IgD-negative memory B cell (primary cell): ENCODE data around the gene ESR2. TPM values are rescaled to one million over a fixed set of nuclear protein-coding genes. Genes with fewer than 3 reads are reported as not detected.

Source experiments
- H3K27ac Mint-ChIP-seq, 3 donors: one replicate each; pipeline ENCODE4 v1.8.0; 2020 to 2022; ENCODE audit warnings: mild to moderate bottlenecking in 3 of 3, mixed read lengths in 3 of 3, moderate library complexity in 1 of 3
- H3K27me3 Mint-ChIP-seq: one replicate; pipeline ENCODE4 v1.8.0; 2021; ENCODE audit warnings: mixed read lengths
- H3K36me3 Mint-ChIP-seq: one replicate; pipeline ENCODE4 v1.8.0; 2020; ENCODE audit warnings: mild to moderate bottlenecking, mixed read lengths
- H3K4me1 Mint-ChIP-seq, 3 donors: one replicate each; pipeline ENCODE4 v1.8.0; 2020 to 2022; ENCODE audit warnings: mixed read lengths in 3 of 3, mild to moderate bottlenecking in 1 of 3
- H3K4me3 Mint-ChIP-seq, 4 donors: one replicate each; pipeline ENCODE4 v1.8.0; 2020 to 2022; ENCODE audit warnings: mild to moderate bottlenecking in 4 of 4, mixed read lengths in 4 of 4, moderate library complexity in 3 of 4
- H3K9me3 Mint-ChIP-seq, 3 donors: one replicate each; pipeline ENCODE4 v1.8.0; 2020 to 2021; ENCODE audit warnings: mixed read lengths in 3 of 3, mild to moderate bottlenecking in 1 of 3
- polyA plus RNA-seq: library from polyadenylated mRNA; unstranded; fragments of 300-500 nt; fragmentation: Illumina TruSeq; gene quantifications from one replicate; pipeline ENCODE4 v1.2.3, GENCODE V29; 2021

ESR2 gene
- polyA plus RNA-seq, 1 donor from 2014 or later, result 1.3 TPM

DNA sequence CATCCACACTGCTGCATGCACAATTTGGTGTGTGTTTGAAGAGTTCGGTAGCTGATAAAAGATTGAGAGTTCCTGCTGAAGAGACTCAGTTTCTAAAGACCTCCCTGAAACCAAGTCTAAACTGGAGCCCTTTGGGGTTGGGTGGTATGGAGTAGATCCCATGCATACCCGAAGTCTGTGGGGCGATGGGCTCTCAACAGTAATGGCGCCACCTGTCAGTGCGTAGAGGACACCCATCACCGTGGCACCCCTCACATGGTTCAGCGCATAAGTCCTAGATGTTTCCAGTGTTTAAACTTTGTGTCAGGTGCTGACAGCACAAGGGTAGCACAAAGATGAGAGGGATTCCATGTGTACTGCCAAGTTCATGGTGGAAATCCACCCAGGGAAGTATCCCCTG lies 85.9 kb downstream of the ESR2 start:
- Mint-ChIP-seq H3K4me1 (peaks cover 5 to 33% (median 28%) of the 10 kb centered on the region in 3 donors), H3K4me3 (no peak overlapping the region)

DNA sequence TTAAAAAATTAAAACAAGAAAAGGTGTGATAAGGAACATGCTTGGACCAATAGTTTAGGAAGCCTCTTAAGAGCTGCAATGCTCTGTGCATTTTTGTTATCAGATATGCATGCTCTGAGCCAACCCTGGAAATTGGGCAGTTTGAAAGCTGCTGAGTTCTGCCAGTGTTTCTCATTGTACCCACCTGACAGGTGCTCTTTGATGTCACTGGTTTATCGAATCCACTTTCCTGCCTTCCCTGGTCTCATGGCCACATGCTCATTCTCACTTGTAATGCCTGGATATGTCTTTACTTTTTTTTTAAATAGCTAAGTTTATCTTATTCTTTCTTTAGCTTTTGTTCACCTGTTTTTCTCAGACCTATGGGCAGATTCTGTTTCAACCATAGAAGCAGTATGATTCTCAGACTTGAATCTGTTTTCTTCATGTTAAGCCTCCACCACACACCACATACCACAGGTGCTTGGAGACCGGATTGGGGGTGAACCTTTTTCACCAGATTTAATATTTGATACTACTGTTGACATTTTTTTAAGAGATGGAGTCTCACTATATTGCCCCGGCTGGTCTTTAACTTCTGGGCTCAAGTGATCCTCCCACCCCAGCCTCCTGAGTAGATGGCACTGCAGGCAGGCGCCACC lies 90.7 kb downstream of the ESR2 start:
- peaks cover under 1% of the 10 kb centered on the region for H3K36me3 Mint-ChIP-seq
- no peaks in the 10 kb centered on the region for H3K27me3 Mint-ChIP-seq
- H3K4me3 Mint-ChIP-seq, result no peak overlapping the region
- H3K27ac Mint-ChIP-seq, result peak overlapping the region in 2 of 3 donors; percentile 61 to 94
- H3K9me3 Mint-ChIP-seq, result no peaks in the 10 kb centered on the region
- peaks cover 14 to 24% (median 16%) of the 10 kb centered on the region in 3 donors for H3K4me1 Mint-ChIP-seq

More for the DNA sequence above, 85.9 kb downstream of the ESR2 start:
- Mint-ChIP-seq H3K9me3 (no peaks in the 10 kb centered on the region), H3K27me3 (no peaks in the 10 kb centered on the region), H3K36me3 (peaks cover 3% of the 10 kb centered on the region), H3K27ac (peak overlapping the region in 1 of 3 donors; percentile 92)

DNA sequence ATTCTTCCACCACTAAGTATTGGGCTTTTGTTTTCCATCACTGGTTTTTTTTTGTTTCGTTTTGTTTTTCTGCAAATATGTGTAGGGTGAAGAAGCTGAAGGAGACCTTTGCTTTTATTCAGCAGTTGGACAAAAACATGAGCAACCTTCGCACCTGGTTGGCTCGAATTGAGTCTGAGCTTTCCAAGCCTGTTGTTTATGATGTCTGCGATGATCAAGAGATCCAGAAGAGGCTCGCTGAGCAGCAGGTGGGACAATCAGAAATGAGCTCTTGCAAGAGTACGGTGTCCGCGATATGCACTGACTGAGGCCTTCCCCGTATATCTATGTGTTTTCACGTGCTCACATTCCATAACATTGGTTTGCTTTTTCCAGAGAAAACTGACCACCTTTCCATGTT lies 91.5 kb downstream of the ESR2 start:
- peak overlapping the region; percentile 71 to 94 (median 80) for H3K27ac Mint-ChIP-seq
- H3K4me1 Mint-ChIP-seq, result peaks cover 17 to 30% (median 19%) of the 10 kb centered on the region in 3 donors
- no peaks in the 10 kb centered on the region for H3K27me3 Mint-ChIP-seq
- H3K4me3 Mint-ChIP-seq, result no peak overlapping the region
- no peaks in the 10 kb centered on the region for H3K9me3 Mint-ChIP-seq
- H3K36me3 Mint-ChIP-seq, result peaks cover 1% of the 10 kb centered on the region

DNA sequence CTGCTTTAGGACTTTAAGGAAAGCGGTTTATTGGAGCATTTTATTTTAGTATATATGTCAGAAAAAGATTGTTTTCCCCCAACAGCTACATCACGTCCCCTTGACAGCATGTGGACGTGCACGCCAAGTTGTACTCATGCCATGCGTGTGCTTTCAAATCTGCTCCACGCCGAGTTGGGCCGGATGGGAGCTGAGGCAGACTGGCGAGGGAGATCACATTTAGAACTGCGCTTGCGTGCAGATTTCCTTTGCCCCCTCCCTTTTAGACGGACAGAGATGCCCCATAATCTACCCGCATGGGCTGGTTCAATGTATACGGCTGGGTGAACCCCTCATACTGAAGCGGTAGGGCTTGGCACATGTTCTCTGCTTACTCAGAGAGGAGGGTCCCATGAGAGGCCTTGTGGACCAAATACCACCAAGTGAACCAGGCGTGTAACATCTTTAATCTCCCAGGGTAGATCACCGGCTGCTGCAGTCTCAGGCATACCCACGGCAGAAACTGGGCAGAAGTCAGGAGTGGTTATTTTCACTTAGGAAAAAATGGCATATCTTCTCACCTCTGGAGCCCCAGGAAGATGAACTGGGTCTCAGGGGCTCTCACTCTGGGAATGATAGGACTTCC lies 92.1 kb downstream of the ESR2 start:
- H3K27me3 Mint-ChIP-seq, result no peaks in the 10 kb centered on the region
- no peaks in the 10 kb centered on the region for H3K9me3 Mint-ChIP-seq
- H3K27ac Mint-ChIP-seq, result peak overlapping the region; percentile 71 to 94 (median 80)
- H3K4me3 Mint-ChIP-seq, result no peak overlapping the region
- H3K4me1 Mint-ChIP-seq, result peaks cover 21 to 35% (median 22%) of the 10 kb centered on the region in 3 donors
- H3K36me3 Mint-ChIP-seq, result peaks cover 1% of the 10 kb centered on the region

DNA sequence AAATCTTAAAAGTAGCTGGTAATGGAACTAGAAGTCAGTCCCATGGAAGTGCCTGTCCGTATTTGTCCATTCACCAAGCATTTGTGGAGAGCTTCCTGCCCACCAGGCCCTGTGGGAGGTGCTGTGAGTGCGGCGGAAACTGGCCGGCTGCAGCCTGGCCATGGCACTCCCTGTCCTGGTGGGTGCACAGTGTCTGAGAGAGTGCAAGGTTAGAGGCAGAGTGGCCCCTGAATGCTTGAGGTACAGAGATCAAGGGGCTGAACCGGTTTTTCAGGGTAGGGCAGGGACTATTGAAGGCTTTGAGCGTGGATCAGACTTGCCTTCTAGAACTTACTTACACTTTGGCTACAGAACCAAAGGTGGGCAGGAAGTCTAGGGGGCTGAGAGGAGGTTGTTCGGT lies 92.9 kb downstream of the ESR2 start:
- Mint-ChIP-seq H3K4me1 (peaks cover 27 to 38% (median 28%) of the 10 kb centered on the region in 3 donors), H3K36me3 (peaks cover 1% of the 10 kb centered on the region), H3K9me3 (no peaks in the 10 kb centered on the region), H3K27ac (no peak overlapping the region), H3K4me3 (no peak overlapping the region), H3K27me3 (no peaks in the 10 kb centered on the region)

DNA sequence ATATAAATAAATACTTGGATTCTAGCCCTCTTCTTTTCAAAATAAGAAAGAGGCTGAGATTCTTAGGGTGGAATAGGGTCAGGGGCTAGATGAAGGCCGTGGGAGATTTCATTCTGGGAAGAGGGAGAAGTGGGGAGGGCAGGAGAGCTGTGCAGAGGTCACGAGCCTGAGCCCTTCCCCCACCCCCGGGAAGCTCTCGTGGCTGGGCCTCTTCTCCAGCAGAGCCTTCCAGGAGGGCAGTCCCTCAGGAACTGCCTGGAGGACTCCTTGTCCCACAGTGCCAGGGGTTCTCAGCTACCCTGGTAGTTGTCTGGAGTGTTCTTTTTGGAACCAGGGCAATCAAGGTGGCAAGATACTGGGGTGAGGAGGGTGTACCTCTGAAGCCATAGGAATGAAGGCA lies 94.0 kb downstream of the ESR2 start:
- Mint-ChIP-seq H3K4me3 (no peak overlapping the region), H3K27me3 (no peaks in the 10 kb centered on the region), H3K9me3 (no peaks in the 10 kb centered on the region), H3K27ac (peak overlapping the region in 2 of 3 donors; percentile 51 to 74), H3K36me3 (peaks cover 1% of the 10 kb centered on the region), H3K4me1 (peaks cover 27 to 43% (median 34%) of the 10 kb centered on the region in 3 donors)

DNA sequence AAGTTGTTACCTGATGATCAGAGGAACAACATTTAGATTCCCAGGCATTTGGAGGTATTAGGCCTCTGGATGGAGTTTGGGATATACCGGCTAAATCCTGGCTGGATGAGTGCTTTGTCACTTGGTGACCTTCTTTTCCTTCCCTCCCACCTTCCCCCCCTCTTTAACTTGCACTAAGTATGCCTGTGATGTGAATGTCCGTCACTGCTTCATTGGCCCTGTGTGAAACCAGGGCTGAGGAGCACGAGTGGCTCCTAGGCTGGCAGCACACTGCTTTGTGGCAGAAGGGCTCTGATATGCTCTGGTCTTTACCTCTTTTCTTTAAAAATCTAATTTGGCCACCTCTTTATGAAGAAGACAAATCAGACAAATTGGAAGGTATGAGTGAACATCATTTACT lies 95.7 kb downstream of the ESR2 start:
- Mint-ChIP-seq H3K4me1 (peaks cover 32 to 57% (median 40%) of the 10 kb centered on the region in 3 donors), H3K4me3 (peak overlapping the region in 1 of 4 donors; percentile 52), H3K9me3 (no peaks in the 10 kb centered on the region), H3K27ac (peak overlapping the region in 2 of 3 donors; percentile 85 to 86), H3K36me3 (peaks cover 3% of the 10 kb centered on the region), H3K27me3 (no peaks in the 10 kb centered on the region)

DNA sequence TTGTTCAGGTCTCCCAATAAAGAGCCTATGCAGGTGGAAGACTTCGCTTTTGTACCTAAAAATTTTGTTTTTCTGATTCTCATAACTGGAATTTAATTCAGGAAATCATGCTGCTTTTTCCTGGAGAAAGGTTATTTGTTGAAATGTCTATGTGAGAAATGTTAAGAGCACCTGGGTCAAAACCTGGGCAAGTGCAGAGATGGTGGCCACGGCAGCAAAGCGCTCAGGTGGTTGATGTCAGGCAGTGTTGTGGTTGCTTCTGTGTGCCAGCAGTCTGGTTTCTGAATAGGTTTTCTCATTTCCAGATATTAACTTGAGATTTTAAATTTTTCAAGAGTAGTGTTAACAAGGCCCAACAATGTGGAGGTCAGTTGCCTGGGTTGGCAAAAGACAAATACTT lies 96.2 kb downstream of the ESR2 start:
- Mint-ChIP-seq H3K36me3 (peaks cover 3% of the 10 kb centered on the region), H3K9me3 (no peaks in the 10 kb centered on the region), H3K27me3 (no peaks in the 10 kb centered on the region), H3K4me1 (peaks cover 32 to 54% (median 37%) of the 10 kb centered on the region in 3 donors), H3K4me3 (peak overlapping the region in 3 of 4 donors; percentile 74 to 86 (median 80)), H3K27ac (peak overlapping the region; percentile 85 to 98 (median 86))

DNA sequence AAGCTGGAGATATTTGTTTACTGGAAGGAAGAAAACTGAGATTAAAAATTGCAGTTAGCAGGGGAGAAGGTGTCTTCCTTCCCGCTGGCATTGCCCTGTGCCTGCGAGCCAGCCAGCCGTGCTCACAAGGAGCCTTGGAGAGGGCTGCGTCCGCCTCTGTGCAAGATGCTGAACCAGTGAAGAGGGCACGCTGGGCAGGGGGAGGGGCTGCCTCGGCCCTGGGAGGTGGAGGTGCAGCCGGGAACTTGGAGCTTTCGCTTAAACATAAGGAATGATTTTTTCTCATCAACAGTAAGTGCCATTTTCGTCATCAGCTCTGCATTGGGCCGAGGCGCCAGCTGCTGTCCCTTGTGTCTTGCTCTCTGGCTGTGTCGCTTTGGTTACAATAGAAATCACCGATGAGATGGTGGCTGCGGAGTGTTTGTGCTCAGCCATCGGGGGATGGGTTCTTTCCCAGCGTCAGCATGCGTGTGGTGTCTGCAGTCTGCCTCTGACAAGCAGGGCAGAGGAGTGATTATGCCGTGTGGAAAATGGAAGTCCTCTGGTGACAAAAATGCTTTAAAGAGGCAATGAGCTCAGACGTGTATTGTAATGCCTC lies 97.3 kb downstream of the ESR2 start:
- Mint-ChIP-seq H3K4me3 (peak overlapping the region; percentile 80 to 93 (median 86)), H3K9me3 (no peaks in the 10 kb centered on the region), H3K27ac (peak overlapping the region; percentile 85 to 98 (median 98)), H3K36me3 (peaks cover 5% of the 10 kb centered on the region), H3K27me3 (no peaks in the 10 kb centered on the region), H3K4me1 (peaks cover 32 to 52% (median 32%) of the 10 kb centered on the region in 3 donors)

DNA sequence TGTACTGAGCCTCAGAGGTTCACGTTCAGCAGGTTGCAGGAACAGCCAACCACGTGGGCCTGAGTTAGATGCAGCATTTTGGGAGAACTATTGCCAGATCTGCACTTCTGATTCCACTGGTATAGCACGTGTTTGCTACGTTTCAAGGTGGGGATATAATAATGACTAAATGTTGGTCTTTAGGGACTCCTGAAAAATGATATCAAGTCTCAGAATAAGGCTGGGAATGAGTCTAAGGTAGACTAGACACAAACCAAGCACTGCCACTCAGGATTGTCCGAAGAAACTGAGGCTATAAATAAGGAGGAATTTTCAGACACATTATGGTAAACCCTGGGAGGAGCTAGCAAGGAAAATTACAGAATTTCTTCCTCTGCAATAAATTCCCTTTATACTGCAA lies 98.1 kb downstream of the ESR2 start:
- H3K9me3 Mint-ChIP-seq, result no peaks in the 10 kb centered on the region
- no peaks in the 10 kb centered on the region for H3K27me3 Mint-ChIP-seq
- peaks cover 8% of the 10 kb centered on the region for H3K36me3 Mint-ChIP-seq
- peak overlapping the region in 2 of 4 donors; percentile 80 to 90 for H3K4me3 Mint-ChIP-seq
- H3K4me1 Mint-ChIP-seq, result peaks cover 32 to 53% (median 32%) of the 10 kb centered on the region in 3 donors
- peak overlapping the region; percentile 85 to 98 (median 98) for H3K27ac Mint-ChIP-seq

DNA sequence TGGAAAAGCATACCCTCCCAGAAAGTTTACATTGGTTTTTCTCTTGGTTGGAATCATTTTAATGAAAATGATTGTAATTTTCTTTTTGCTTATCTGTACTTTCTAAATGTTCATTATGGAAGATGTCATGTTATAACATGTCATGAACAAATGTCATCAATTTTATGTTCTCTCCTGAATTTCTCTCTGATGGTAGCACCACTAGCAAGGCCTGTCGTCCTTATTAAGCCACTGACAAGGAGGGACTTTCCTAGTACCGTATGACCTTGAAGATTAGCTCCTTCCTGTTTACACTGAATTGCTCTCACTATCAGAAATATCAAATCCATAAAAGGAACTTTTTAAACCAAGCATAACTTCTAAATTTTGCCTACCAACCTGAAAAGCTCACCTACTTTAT lies 99.0 kb downstream of the ESR2 start:
- Mint-ChIP-seq H3K27me3 (no peaks in the 10 kb centered on the region), H3K4me3 (peak overlapping the region; percentile 34 to 90 (median 72))

DNA sequence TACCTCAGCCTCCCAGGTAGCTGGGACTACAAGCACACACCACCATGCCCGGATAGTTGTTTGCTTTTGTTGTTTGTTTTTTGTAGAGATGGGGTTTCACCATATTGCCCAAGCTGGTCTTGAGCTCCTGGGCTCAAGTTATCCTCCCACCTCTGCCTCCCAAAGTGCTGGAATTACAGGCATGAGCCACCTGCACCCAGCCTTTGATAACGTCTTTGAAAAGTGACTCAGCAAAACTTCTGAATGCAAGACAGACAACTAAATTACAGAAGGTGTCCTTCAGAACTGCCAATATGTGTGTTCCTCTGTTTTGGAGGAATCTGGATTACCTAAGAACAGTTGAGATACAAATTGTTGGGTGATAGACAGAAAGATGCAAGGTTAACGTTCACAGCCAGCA lies 99.8 kb downstream of the ESR2 start:
- Mint-ChIP-seq H3K4me1 (peaks cover 32 to 53% (median 32%) of the 10 kb centered on the region in 3 donors), H3K4me3 (peak overlapping the region in 2 of 4 donors; percentile 82 to 90), H3K36me3 (peaks cover 14% of the 10 kb centered on the region)

More for the DNA sequence above, 99.0 kb downstream of the ESR2 start:
- peaks cover 32 to 53% (median 32%) of the 10 kb centered on the region in 3 donors for H3K4me1 Mint-ChIP-seq
- H3K36me3 Mint-ChIP-seq, result peaks cover 13% of the 10 kb centered on the region
- H3K27ac Mint-ChIP-seq, result peak overlapping the region; percentile 85 to 98 (median 98)
- no peaks in the 10 kb centered on the region for H3K9me3 Mint-ChIP-seq

DNA sequence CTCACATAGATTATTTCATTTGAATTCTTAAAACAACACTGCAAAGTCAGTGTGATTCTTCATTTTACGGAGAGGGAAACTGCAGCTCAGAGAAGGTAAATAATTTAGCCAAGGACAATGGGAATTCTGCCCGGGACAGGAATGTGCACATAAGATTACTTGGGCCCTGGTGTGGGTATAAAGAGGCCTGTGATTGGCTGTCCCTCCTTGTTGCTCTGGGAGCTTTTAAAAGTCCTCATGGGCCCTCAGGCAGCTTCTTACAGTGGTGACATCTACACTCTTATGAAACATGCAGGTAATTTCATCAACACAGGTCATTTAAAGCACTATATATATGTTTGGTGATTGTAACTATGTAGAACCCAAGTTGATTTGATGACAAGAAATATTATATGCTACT lies 100.3 kb downstream of the ESR2 start:
- H3K9me3 Mint-ChIP-seq, result no peaks in the 10 kb centered on the region
- peaks cover 31 to 51% (median 31%) of the 10 kb centered on the region in 3 donors for H3K4me1 Mint-ChIP-seq
- peak overlapping the region; percentile 85 to 98 (median 98) for H3K27ac Mint-ChIP-seq
- H3K27me3 Mint-ChIP-seq, result no peaks in the 10 kb centered on the region
- peak overlapping the region in 1 of 4 donors; percentile 4 for H3K4me3 Mint-ChIP-seq
- peaks cover 14% of the 10 kb centered on the region for H3K36me3 Mint-ChIP-seq

More for the DNA sequence above, 99.8 kb downstream of the ESR2 start:
- Mint-ChIP-seq H3K27ac (peak overlapping the region; percentile 85 to 98 (median 98)), H3K27me3 (no peaks in the 10 kb centered on the region), H3K9me3 (no peaks in the 10 kb centered on the region)

DNA sequence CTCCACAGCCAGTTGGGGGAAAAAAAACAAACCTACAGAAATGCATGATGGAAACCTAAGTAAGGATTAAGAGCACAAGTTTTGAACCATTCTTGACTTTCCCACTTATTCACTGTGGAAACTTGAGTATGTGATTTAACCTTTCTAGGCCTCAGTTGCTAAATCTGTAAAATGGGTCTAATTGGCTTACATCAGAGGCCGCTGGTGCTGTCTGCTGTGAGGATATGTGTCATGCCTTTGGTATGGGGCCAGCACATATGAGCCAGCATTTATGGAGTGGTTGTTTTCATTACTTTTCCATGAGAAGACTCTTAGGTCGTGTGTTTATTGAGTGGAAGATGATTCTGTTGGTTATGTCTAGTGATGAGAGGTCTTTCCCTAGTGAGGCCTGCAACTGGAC lies 102.4 kb downstream of the ESR2 start:
- Mint-ChIP-seq H3K4me3 (peak overlapping the region in 1 of 4 donors; percentile 51), H3K9me3 (no peaks in the 10 kb centered on the region), H3K27me3 (no peaks in the 10 kb centered on the region), H3K4me1 (peaks cover 17 to 35% (median 22%) of the 10 kb centered on the region in 3 donors), H3K27ac (peak overlapping the region in 1 of 3 donors; percentile 45), H3K36me3 (peaks cover 13% of the 10 kb centered on the region)

DNA sequence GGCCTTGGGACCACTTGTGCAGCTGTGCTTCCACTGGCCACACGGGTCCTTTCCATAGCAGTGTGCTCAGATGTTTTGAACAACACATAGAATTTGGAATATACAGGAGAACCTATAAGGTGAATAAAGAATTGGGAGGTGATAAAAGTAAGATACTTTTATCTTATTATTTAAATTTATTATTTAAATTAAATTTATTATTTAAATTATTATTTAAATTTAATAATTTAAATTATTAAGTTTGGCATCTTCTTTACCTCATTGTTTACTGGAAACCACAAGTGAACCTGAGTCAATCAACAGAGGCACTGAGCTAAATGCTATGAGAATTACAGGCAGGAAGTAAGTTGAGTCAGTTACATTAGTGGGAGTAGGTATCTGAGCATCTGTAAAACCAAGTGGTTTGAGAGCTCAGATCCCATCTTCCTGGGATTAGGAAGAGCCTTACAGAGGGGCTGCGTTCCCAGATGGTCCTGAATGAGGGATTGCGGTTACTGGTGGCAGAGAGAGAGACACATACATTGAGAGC lies 103.1 kb downstream of the ESR2 start:
- H3K4me1 Mint-ChIP-seq, result peaks cover 10 to 28% (median 15%) of the 10 kb centered on the region in 3 donors
- no peak overlapping the region for H3K27ac Mint-ChIP-seq
- peaks cover 13% of the 10 kb centered on the region for H3K36me3 Mint-ChIP-seq
- H3K9me3 Mint-ChIP-seq, result no peaks in the 10 kb centered on the region
- H3K4me3 Mint-ChIP-seq, result no peak overlapping the region
- no peaks in the 10 kb centered on the region for H3K27me3 Mint-ChIP-seq
